GM12875 (cell line): ENCODE measurements around the gene ANKMY1.

Source experiments
- H3K4me3 ChIP-seq: one replicate; pipeline ENCODE4 v1.5.1; 2011; ENCODE audit warnings: low read depth, low read length, control low read depth
- CTCF ChIP-seq: IDR thresholded peaks from 2 replicates; pipeline ENCODE4 v1.5.1; 2011; ENCODE audit warnings: low read depth, mild to moderate bottlenecking, control low read depth, inconsistent platforms, low read length, moderate library complexity, borderline replicate concordance; ENCODE audit not compliant: insufficient read depth

ANKMY1 gene

DNA sequence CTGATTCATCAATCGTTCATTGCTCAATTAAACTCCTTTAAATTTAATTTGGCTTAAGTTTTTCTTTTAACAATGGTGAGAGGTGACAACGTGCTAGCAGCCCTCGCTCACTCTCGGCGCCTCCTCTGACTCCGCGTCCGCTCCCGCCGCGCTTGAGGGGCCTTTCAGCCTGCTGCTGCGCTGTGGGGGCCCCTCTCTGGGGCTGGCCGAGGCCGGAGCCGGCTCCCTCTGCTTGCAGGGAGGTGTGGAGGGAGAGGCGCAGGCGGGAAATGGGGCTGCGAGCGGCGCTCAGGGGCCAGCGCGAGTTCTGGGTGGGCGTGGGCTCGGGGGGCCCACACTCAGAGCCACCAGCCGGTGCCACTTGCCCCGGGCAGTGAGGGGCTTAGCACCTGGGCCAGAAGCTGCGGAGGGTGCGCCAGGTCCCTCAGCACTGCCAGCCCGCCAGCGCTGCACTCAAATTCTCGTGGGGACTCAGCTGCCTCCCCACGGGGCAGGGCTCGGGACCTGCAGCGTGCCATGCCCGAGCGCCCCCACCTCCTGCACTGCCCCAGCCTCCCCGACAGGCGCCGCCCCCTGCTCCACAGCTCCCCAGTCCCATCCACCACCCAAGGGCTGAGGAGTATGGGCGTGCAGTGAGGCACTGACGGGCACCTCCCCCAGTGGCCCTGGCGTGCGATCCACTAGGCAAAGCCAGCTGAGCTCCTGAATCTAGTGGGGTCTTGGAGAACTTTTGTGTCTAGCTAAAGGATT lies 19.6 kb downstream of the ANKMY1 start:
- no peak overlapping the region for H3K4me3 ChIP-seq
- no peak for TF ChIP-seq CTCF

GRCh38 chr2:240532031-240532775 lies 25.6 kb downstream of the ANKMY1 start:
- no peak for TF ChIP-seq CTCF
- H3K4me3 ChIP-seq, result no peak overlapping the region

- no peak for TF ChIP-seq CTCF
- H3K4me3 ChIP-seq, result no peak overlapping the region
Measured at GRCh38 chr2:240531038-240531437, 26.8 kb downstream of the ANKMY1 start.

- no peak for TF ChIP-seq CTCF
- no peak overlapping the region for H3K4me3 ChIP-seq
Measured at GRCh38 chr2:240530181-240530580, 27.6 kb downstream of the ANKMY1 start.

- H3K4me3 ChIP-seq, result no peak overlapping the region
- TF ChIP-seq CTCF, result no peak
Measured at GRCh38 chr2:240529344-240529999, 28.3 kb downstream of the ANKMY1 start.

- H3K4me3 ChIP-seq, result no peak overlapping the region
- no peak for TF ChIP-seq CTCF
Measured at GRCh38 chr2:240528406-240529040, 29.3 kb downstream of the ANKMY1 start.
